ENCODE data around the gene MAMDC2.

Gene MAMDC2

GRCh38 chr9:70092190-70092589 lies 48.5 kb downstream of the MAMDC2 start:
- H3K9me3 ChIP-seq (ENCODE audit: control insufficient read depth, insufficient read depth, low read length): no peaks in the 10 kb centered on the region

DNA sequence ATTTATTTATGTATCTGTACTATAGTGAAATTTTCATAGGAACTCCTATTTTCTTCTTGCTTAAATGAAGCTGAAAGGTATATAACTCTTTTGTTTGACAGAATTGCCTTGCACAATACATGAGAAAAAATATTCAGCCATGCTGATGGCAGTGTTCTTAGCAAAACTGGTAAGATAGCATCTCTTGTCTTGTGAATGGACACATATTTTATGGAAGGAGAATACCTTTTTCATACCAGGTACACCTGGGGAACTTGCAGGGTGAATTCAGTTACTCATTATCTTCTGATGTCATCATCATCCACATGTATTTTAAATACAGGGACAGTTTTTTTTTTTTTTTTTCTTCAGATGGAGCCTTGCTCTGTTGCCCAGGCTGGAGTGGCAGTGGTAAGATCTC lies 49.4 kb downstream of the MAMDC2 start:
- no peaks in the 10 kb centered on the region for H3K36me3 ChIP-seq (ENCODE audit: insufficient read depth, low read length)
- no peaks in the 10 kb centered on the region for H3K4me1 ChIP-seq (ENCODE audit: insufficient read depth, low read length)
- H3K9me3 ChIP-seq (ENCODE audit: control insufficient read depth, insufficient read depth, low read length): no peaks in the 10 kb centered on the region
- no peak overlapping the region for H3K9ac ChIP-seq (ENCODE audit: low read depth, low read length)

More at GRCh38 chr9:70092190-70092589, 48.5 kb downstream of the MAMDC2 start:
- Histone ChIP-seq H3K36me3 (ENCODE audit: insufficient read depth, low read length) (no peaks in the 10 kb centered on the region), H3K4me1 (ENCODE audit: insufficient read depth, low read length) (no peaks in the 10 kb centered on the region), H3K9ac (ENCODE audit: low read depth, low read length) (no peak overlapping the region)

- Histone ChIP-seq H3K9ac (ENCODE audit: low read depth, low read length) (no peak overlapping the region), H3K4me1 (ENCODE audit: insufficient read depth, low read length) (no peaks in the 10 kb centered on the region), H3K36me3 (ENCODE audit: insufficient read depth, low read length) (no peaks in the 10 kb centered on the region), H3K9me3 (ENCODE audit: control insufficient read depth, insufficient read depth, low read length) (no peaks in the 10 kb centered on the region)
Measured at GRCh38 chr9:70093944-70094343, 50.3 kb downstream of the MAMDC2 start.

DNA sequence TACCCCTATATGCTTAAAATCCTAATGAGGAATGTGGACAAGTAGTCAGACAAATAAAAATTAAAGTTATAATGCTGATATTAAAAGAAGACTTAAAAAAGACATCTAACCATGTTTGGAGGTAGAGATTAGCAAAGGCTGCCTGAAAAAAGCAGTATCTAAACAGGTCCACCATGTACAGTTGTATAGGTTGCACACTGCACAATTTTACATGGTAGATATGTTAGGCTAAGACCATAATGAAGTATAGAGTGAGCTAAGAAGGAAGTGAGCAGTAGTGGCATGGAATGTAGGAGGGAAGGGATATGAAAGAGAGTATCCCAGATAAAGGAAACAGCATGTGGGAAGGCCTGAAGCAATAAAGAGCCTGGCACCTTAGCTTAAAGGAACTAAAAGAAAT lies 51.1 kb downstream of the MAMDC2 start:
- Histone ChIP-seq H3K9ac (ENCODE audit: low read depth, low read length) (no peak overlapping the region), H3K36me3 (ENCODE audit: insufficient read depth, low read length) (no peaks in the 10 kb centered on the region), H3K4me1 (ENCODE audit: insufficient read depth, low read length) (no peaks in the 10 kb centered on the region), H3K9me3 (ENCODE audit: control insufficient read depth, insufficient read depth, low read length) (no peaks in the 10 kb centered on the region)

- H3K4me1 ChIP-seq (ENCODE audit: insufficient read depth, low read length): 0 out of 2 replicates have a peak, but pooled peaks cover 2% of the 10 kb centered on the region
- H3K9ac ChIP-seq (ENCODE audit: low read depth, low read length): no peak overlapping the region
- no peaks in the 10 kb centered on the region for H3K9me3 ChIP-seq (ENCODE audit: control insufficient read depth, insufficient read depth, low read length)
- H3K36me3 ChIP-seq (ENCODE audit: insufficient read depth, low read length): no peaks in the 10 kb centered on the region
Measured at GRCh38 chr9:70097187-70097586, 53.5 kb downstream of the MAMDC2 start.

DNA sequence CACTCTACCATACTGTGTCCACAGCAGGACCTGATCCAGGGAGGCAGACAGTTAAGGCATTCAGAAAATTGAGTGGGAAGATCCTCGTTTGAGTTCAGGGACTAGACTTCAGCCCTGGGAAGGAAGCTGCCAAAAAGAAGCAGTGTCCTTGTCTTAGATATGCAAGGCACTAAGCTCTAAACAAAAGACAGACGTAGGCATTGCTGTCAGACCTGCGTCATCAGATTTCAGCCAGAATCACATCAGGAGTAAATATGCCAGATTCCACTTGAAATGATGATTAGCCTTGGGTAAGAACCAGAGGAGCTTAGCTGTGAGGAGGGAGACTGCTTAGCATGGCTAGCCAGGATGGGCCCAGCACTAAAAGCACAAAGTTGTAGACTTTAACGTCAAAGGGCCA lies 56.7 kb downstream of the MAMDC2 start:
- H3K4me1 ChIP-seq (ENCODE audit: insufficient read depth, low read length): 0 out of 2 replicates have a peak, but pooled peaks cover 2% of the 10 kb centered on the region
- no peaks in the 10 kb centered on the region for H3K36me3 ChIP-seq (ENCODE audit: insufficient read depth, low read length)
- H3K9ac ChIP-seq (ENCODE audit: low read depth, low read length): no peak overlapping the region
- H3K9me3 ChIP-seq (ENCODE audit: control insufficient read depth, insufficient read depth, low read length): no peaks in the 10 kb centered on the region

DNA sequence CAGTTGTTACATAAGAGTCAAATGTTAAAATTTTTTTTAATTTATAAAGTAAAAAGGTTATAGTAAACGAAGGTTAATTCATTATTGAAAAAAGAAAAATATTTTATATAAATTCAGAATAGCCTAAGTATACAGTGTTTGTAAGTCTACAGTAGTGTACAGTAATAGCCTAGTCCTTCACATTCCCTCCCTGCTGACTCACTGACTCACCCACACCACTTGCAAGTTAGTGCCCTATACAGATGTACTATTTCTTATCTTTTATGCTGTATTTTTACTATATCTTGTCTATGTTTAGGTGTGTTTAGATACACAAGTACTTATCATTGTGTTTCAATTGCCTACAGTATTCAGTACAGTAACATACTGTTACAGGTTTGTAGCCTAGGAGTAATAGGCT lies 57.6 kb downstream of the MAMDC2 start:
- Histone ChIP-seq H3K36me3 (ENCODE audit: insufficient read depth, low read length) (no peaks in the 10 kb centered on the region), H3K9me3 (ENCODE audit: control insufficient read depth, insufficient read depth, low read length) (no peaks in the 10 kb centered on the region), H3K4me1 (ENCODE audit: insufficient read depth, low read length) (0 out of 2 replicates have a peak, but pooled peaks cover 2% of the 10 kb centered on the region), H3K9ac (ENCODE audit: low read depth, low read length) (no peak overlapping the region)

DNA sequence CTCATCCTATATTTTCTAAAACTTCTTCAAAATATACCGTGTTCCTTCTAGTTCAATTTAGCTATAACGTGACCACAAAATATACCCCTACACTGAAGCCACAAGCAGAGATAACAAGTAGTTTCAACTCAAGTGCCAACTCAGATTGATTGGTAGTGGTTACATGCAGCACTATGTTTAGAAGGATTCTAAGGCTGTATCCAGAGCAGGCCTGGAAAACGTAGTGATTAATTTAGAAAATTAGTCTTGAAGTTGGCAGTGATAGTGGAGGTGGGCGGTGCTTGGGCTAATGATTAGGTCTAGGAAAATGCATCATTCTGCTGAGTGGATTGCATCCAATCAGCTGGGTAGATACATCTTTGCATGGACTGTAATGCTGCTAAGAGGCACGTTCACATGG lies 61.5 kb downstream of the MAMDC2 start:
- Histone ChIP-seq H3K9me3 (ENCODE audit: control insufficient read depth, insufficient read depth, low read length) (no peaks in the 10 kb centered on the region), H3K4me1 (ENCODE audit: insufficient read depth, low read length) (0 out of 2 replicates have a peak, but pooled peaks cover 2% of the 10 kb centered on the region)

DNA sequence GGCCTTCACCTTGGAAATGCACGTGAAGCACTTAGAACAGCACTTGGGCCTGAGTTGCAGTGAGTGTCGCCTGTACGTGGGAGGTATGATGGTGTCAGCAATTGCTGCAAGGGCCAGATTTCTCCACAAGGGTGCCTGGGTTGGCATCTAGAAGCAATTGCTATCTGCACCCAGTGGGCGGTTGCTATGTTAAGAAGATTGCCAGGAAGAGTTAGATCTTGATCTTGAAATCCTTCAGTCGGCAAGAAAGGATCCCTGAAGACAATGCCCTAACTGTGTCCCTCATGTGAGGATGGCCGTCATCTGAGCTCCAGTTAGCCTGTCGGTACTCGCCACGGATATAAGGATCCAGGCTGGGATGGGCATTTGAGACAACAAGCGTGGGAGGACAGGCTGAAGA lies 62.9 kb downstream of the MAMDC2 start:
- Histone ChIP-seq H3K36me3 (ENCODE audit: insufficient read depth, low read length) (no peaks in the 10 kb centered on the region), H3K4me1 (ENCODE audit: insufficient read depth, low read length) (peaks cover 6% of the 10 kb centered on the region), H3K9ac (ENCODE audit: low read depth, low read length) (no peak overlapping the region), H3K9me3 (ENCODE audit: control insufficient read depth, insufficient read depth, low read length) (no peaks in the 10 kb centered on the region)

More for the DNA sequence above, 61.5 kb downstream of the MAMDC2 start:
- Histone ChIP-seq H3K9ac (ENCODE audit: low read depth, low read length) (no peak overlapping the region), H3K36me3 (ENCODE audit: insufficient read depth, low read length) (no peaks in the 10 kb centered on the region)

GRCh38 chr9:70107558-70107957 lies 63.9 kb downstream of the MAMDC2 start:
- Histone ChIP-seq H3K4me1 (ENCODE audit: insufficient read depth, low read length) (peaks cover 6% of the 10 kb centered on the region), H3K9me3 (ENCODE audit: control insufficient read depth, insufficient read depth, low read length) (no peaks in the 10 kb centered on the region), H3K9ac (ENCODE audit: low read depth, low read length) (no peak overlapping the region), H3K36me3 (ENCODE audit: insufficient read depth, low read length) (no peaks in the 10 kb centered on the region)

DNA sequence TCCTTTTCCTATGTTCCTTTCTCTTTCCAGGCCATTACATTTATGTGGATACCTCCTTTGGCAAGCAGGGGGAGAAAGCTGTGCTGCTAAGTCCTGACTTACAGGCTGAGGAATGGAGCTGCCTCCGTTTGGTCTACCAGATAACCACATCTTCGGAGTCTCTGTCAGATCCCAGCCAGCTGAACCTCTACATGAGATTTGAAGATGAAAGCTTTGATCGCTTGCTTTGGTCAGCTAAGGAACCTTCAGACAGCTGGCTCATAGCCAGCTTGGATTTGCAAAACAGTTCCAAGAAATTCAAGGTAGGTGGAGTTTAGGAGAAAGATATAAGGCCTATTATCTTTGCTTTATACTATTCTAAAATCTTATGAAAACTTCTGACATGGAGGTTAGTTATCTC lies 64.5 kb downstream of the MAMDC2 start:
- H3K4me1 ChIP-seq (ENCODE audit: insufficient read depth, low read length): peaks cover 6% of the 10 kb centered on the region
- H3K9me3 ChIP-seq (ENCODE audit: control insufficient read depth, insufficient read depth, low read length): no peaks in the 10 kb centered on the region
- no peaks in the 10 kb centered on the region for H3K36me3 ChIP-seq (ENCODE audit: insufficient read depth, low read length)
- no peak overlapping the region for H3K9ac ChIP-seq (ENCODE audit: low read depth, low read length)

GRCh38 chr9:70110194-70111041 lies 66.8 kb downstream of the MAMDC2 start:
- no peaks in the 10 kb centered on the region for H3K36me3 ChIP-seq (ENCODE audit: insufficient read depth, low read length)
- H3K4me1 ChIP-seq (ENCODE audit: insufficient read depth, low read length): peaks cover 11% of the 10 kb centered on the region
- no peak overlapping the region for H3K9ac ChIP-seq (ENCODE audit: low read depth, low read length)
- no peaks in the 10 kb centered on the region for H3K9me3 ChIP-seq (ENCODE audit: control insufficient read depth, insufficient read depth, low read length)

- no peak overlapping the region for H3K9ac ChIP-seq (ENCODE audit: low read depth, low read length)
- H3K4me1 ChIP-seq (ENCODE audit: insufficient read depth, low read length): peaks cover 17% of the 10 kb centered on the region
- H3K9me3 ChIP-seq (ENCODE audit: control insufficient read depth, insufficient read depth, low read length): no peaks in the 10 kb centered on the region
- no peaks in the 10 kb centered on the region for H3K36me3 ChIP-seq (ENCODE audit: insufficient read depth, low read length)
Measured at GRCh38 chr9:70111042-70111602, 67.5 kb downstream of the MAMDC2 start.

DNA sequence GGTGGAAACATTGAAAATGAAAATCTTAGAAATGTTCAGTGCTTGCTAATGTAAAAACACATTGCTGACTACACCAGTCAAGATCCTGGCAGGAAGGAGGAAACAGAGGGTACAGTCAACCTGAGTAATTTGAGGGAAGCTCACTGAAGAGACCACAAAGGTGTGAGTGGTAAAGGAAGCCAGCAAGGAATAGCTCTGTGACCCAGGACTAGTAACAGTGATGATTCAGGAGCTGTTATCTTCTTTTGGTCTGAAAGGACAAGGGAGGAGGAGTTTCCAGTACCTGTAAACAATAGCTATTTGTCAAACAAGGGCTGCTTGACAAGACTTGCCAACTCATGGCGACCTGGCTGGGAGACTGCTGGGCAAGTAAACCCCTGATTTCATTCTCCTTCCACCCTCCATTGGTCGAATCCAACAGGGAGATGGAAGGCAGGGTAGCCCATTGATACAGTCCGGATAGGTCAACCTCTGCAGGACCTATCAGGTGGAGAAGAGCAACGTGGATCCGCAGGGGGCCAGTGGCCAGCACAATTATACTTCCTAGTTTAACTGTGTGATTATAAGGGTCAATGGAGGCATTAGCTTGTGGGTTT lies 68.1 kb downstream of the MAMDC2 start:
- Histone ChIP-seq H3K9ac (ENCODE audit: low read depth, low read length) (no peak overlapping the region), H3K9me3 (ENCODE audit: control insufficient read depth, insufficient read depth, low read length) (no peaks in the 10 kb centered on the region), H3K4me1 (ENCODE audit: insufficient read depth, low read length) (peaks cover 17% of the 10 kb centered on the region), H3K36me3 (ENCODE audit: insufficient read depth, low read length) (no peaks in the 10 kb centered on the region)

GRCh38 chr9:70112981-70113380 lies 69.3 kb downstream of the MAMDC2 start:
- Histone ChIP-seq H3K36me3 (ENCODE audit: insufficient read depth, low read length) (no peaks in the 10 kb centered on the region), H3K9ac (ENCODE audit: low read depth, low read length) (no peak overlapping the region), H3K9me3 (ENCODE audit: control insufficient read depth, insufficient read depth, low read length) (no peaks in the 10 kb centered on the region), H3K4me1 (ENCODE audit: insufficient read depth, low read length) (peaks cover 17% of the 10 kb centered on the region)

Measured in ES-I3 (cell line).